T-helper 1 cell (primary cell): Measurements from ENCODE around the gene RPS29.
"Not testable (repeated sequence)": the region's sequence is repeated elsewhere in the genome, so short reads cannot be mapped to it uniquely, and the experiment has no call there.

Experiments
- DNase-seq, 5 donors: peaks; one replicate each; pipeline ENCODE4 v3.0.0-alpha.2; 2012 to 2020
- total RNA-seq, 4 donors: gene quantifications; one replicate each; lab custom pipeline; 2026; lab: John Stamatoyannopoulos, UW

The RPS29 gene
- 679 to 983 (median 801) reads per million in 4 donors for total RNA-seq

DNA sequence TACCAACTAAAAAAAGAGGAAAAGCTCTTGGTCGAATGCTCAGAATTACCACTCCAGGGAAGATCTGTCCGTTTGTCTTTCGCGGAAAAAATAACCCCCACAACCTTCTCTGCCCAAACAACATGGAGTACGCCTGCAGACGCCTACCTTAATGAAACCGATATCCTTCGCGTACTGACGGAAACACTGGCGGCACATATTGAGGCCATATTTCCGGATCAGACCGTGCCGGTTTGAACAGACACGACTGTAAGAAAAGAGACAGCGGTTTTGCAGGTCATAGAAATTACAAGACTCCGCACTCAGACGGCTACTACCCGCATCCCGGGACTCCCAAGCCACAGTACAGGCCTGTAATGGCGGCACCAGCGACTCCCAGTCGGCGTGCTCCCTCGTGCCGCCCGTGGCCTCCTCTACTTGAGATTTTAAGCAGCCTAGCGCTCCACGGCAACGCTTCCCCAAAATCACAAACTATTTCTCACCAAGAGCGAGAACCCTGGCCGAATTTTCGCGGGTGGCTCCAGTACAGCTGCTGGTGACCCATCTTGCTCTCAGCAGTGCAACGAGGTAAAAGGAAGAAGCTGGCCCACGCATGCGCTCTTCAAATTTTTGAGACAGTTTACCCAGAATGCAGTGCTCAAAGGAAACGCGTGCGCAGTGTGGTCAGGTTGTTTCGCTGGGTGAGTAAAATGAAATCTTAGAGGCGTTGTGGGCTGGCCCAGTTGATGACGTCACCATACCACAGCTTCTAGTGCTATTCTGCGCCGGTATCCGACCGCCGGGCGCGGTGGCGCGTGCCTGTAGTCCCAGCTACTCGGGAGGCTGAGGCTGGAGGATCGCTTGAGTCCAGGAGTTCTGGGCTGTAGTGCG, at the start of gene RPS29:
Gene RPS29, minus strand, starts transcription at position 578 of the 870 bp plus-strand sequence. Its CDS starts 34 bp downstream, at position 544.
- peak; percentile 94 to 99 (median 97) for DNase-seq

DNA sequence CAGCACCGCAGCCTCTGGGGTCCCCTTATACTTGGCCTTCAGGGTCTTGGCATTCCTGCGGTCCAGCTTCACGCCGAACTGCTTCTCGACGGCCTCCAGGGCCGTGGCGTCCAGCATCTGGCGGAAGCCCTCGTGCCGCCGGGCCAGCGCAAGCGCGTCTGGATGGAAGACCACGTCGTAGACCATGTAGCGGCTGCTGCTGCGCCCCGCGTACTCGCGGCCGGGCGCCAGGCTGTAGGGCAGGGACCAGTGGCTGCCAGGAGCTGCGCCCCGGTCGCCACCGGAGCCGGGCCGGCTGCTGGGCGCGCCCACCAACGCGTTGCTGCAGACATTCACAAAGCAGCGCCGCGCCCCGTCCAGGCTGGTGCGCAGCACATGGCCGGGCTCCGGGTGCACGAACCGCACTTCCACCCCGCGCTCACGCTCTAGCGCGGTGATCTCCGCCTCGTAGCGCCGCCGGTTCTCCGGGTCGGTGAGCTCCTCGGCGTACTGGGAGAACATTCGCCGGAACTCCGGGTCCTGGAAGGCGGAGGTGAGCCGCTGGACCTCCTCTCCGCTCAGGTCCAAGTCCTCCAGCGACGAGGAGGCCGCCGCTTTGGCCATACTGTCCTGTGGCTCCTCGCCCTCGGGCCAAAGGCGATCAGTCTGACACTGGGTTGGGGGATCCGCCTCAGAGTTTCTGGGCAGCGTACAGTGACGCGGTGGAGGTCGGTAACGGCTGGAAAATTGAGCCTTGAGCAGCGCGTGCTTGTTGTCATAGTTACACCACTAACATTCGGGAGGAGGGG, 48.6 kb upstream of the RPS29 start, which contains the start of gene DNAAF2:
Gene DNAAF2, minus strand, starts transcription at position 698 of the 788 bp plus-strand sequence. Its CDS starts 95 bp downstream, at position 603.
- peak; percentile 44 to 71 (median 62) for DNase-seq

DNA sequence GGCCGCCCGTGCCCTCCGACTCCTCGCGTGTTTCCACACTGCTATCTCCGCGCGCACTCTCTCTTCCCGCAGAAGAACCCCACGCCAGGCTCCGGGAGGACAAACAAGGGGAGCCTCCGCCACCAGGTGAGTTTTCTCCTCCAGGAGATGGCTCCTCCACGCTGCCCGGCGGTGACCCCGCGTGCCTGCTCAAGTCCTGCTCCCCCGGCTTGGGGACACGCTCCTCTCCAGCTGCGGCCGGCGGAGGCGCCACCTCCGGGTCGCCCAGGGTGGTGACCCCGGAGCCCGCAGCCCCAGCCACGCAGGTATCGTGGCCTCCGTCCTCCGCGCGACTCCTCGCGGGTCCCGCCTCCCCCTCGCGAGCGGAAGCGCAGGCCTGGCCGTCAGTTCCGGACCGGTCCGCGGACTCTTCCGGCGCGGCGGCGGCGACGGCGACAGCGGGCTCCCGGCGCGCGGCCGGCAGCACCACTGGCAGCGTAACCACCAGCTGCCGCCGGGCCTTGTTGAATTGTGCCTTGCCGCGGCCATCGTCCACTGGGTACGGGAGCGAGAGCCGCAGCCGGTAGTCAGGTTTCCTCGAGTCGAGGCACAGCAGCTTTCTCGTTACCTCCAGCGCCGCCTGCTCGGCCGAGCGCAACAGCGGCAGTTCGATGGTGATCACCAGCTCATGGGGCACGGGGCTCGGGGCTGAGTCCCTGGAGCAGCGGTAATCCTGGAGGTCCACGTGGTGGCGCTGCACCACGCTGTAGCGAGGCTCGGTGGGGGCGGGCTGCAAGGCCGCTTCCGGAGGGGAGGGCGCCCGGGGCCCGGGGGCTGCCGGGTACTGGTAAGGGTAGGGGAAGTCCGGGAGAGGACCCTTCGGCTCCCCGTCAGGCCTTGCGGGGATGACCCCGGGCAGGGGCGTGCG, 47.7 kb upstream of the RPS29 start:
- peak; percentile 86 to 97 (median 90) for DNase-seq

DNA sequence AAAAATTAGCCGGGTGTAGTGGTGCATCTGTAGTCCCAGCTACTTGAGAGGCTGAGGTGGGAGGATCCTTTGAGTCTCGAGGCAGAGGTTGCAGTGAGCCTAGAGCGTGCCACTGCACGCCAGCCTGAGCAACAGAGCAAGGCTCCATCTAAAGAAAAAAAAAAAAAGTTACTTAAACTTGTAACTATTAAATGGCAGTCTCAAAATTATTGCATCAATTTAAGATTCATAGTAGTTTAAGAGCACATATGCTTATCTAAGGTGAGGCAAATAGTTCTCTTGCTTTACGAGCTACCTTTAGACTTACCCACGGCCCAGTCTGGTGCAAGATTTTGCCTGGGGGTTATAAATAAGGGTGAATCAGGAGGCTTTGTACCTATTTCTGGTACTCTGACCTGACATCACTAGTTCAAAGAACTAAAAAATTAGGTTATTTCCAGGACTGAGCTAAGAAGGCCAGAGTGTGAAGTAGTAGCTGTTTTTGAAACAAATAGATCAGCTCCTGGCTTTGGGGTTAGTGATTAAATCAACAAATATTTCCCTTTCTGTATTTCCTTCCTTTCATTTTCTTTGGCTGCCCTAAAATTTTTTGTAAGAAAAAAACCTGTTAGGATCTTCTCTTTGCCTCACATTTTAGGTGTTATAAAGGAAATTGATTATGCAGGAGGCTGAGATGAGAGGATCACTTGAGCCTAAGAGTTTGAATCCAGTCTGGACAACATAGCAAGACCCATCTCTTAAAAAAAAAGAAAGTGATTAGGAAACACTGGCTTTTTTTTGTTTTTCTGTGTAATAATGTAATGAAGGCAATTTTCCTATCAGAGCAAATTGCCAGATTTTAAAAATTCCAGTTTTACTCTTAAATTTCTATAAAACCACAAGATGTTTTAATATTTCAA, 38.0 kb upstream of the RPS29 start:
- peak in 1 of 5 donors; percentile 37 for DNase-seq

DNA sequence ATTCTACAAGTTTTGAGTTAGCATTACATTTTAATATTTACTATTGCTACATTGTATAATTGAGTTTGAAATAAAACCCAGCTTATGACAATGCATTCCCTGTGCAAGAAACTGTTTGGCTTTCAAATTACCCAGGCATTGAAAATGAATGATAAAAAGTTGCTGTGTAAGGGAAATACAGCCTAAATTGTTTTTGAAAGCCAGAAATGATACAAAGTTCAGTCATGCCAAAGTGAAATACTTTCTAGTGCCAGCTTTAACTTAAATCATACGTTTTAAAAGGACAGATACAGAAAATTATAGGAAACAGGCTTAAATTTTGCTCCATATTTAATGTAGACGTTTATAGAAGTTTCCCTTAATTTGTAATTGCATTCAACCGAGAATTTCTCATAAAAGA, 37.2 kb upstream of the RPS29 start:
- no peak for DNase-seq

DNA sequence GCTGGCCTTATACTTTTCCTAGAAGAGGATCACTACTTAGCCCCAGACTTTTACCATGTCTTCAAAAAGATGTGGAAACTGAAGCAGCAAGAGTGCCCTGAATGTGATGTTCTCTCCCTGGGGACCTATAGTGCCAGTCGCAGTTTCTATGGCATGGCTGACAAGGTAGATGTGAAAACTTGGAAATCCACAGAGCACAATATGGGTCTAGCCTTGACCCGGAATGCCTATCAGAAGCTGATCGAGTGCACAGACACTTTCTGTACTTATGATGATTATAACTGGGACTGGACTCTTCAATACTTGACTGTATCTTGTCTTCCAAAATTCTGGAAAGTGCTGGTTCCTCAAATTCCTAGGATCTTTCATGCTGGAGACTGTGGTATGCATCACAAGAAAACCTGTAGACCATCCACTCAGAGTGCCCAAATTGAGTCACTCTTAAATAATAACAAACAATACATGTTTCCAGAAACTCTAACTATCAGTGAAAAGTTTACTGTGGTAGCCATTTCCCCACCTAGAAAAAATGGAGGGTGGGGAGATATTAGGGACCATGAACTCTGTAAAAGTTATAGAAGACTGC, 35.9 kb upstream of the RPS29 start:
- no peak for DNase-seq

DNA sequence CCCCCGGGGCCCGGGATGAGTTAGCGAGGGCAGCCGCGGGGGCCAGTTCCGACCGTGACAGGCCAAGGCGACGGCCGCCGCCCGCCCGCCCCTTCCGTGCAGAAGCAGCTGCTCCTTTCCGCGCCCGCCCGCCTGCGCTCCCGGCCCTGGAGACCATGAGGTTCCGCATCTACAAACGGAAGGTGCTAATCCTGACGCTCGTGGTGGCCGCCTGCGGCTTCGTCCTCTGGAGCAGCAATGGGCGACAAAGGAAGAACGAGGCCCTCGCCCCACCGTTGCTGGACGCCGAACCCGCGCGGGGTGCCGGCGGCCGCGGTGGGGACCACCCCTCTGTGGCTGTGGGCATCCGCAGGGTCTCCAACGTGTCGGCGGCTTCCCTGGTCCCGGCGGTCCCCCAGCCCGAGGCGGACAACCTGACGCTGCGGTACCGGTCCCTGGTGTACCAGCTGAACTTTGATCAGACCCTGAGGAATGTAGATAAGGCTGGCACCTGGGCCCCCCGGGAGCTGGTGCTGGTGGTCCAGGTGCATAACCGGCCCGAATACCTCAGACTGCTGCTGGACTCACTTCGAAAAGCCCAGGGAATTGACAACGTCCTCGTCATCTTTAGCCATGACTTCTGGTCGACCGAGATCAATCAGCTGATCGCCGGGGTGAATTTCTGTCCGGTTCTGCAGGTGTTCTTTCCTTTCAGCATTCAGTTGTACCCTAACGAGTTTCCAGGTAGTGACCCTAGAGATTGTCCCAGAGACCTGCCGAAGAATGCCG, 35.1 kb upstream of the RPS29 start:
- DNase-seq = peak in 1 of 5 donors; percentile 46

DNA sequence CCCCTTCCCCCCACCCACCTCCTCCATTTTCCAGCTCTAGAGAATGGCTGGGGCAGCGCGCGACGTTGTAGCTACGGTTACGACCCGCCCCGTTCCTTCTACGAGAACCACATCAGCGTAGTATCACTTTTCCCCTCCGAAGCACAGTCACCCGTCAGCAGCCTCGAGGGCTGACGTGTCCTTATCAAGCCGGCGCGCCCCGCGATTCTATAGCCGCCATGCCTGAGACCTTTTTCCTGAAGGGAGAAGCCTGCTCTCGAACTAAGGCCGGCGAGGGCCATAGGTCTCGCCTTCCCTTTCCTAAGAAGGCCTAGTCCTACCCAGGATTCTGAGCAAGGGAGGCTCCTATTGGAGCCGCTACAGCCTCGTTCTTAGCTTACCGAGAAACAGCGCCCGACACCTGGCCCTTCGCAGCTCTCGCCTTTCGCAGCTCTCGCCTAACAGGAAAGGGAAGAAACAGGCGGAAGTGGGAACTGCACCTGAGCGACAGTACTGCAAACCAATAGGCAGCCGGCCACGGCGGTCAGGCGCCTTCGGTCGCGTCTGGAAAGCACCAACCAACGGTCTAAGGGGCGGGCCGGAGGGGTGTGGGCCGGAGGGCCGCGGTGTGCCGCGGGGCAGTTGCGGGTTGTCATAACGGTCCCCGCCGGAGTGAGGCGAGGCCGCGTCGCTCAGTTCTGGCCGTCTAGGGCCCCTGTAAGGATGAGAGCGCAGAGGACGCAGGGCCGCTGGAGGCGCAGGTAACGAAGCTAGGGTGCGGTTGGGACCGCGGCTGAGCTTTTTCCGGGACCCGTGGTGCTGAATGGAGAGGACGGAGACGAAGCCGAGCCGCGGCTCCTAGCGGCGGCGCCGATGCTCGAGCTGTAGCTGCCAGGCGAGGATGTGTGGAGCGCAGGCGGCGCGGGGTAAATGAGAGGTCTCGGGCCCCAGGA, 34.3 kb upstream of the RPS29 start, which contains the start of the genes MGAT2 and RPL36AL:
Gene MGAT2, plus strand, starts transcription at position 618 of the 932 bp plus-strand sequence. CDS start 470 bp downstream, outside the sequence.
Gene RPL36AL, minus strand, starts transcription at position 445 of the 932 bp plus-strand sequence. CDS start 1,522 bp downstream, outside the sequence.
- peak; percentile 87 to 97 (median 90) for DNase-seq

DNA sequence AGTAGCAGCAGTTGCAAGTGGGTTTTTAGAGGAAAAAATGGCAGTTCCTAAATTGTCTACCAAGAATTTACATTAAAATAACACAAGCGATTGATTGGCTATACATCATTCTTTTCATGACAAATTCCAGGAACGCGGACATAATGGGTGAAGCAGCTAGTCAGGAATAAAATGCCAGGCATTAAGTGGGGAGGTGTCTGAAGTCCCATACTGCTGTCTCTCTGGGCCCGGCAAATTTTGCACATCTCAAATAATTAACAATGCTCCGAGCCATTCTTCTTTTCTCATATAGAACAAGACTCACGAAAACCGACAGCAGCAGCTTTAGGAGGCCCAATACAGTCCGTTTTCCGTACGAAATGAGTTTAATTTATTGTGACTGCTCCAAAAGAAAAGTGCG, 33.5 kb upstream of the RPS29 start:
- no peak for DNase-seq

DNA sequence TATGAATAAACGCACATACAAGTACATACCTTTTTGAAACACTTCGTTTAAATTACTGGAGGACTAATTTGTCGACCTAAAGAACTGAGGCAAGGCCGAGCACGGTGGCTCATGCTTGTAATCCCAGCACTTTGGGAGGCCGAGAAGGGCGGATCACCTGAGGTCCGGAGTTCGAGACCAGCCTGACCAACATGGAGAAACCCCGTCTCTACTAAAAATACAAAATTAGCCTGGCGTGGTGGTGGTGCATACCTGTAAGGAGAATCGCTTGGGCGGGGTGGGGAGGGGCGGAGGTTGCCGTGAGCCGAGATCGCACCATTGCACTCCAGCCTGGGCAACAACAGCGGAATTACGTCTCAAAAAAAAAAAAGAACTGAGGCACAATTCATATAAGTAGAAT, 33.1 kb upstream of the RPS29 start:
- not testable (repeated sequence) for DNase-seq

DNA sequence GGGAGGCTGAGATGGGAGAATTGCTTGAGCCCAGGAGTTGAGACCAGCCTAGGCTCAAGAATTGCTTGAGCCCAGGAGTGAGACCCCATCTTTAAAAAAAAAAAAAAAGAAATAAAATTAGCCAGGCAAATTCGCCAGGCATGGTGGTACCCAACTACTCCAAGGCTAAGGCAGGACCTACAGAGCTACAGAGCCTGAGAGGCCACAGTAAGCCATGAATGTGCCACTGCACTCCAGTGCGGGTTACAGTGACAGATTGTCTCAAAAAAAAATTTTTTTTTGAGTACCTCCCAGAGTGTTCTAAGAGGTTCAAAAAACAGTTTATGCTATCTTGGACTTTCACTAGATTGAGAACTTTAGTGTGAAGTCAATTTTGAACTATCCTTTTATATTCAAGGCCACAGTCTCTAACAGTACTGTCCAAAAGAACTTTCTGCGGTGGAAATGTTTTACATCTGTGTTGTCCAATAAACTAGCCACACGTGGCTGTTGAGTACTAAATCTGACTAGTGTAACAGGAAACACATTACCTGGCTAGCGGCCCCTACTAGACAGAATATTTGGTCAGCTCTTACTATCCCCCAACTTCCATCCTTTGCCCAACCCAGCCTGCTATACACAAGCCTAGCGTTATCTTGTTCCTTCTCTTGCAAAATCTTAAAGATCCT, 31.8 kb upstream of the RPS29 start:
- no peak for DNase-seq

DNA sequence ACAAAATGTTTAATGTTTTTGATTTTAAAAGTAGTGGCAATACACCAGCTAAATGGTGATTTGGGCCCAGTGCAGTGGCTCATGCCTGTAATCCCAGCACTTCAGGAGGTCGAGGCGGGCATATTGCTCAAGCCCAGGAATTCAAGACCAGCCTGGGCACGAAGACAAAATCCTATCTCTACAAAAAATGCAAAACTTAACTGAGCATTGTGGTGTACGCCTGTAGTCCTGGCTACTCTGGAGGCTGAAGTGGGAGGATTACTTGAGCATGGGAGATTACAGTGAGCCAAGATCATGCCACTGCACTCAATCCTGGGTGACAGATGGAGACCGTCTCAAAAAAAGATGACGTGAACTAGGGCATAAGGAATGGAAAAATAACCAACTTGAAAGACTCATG, 29.6 kb upstream of the RPS29 start:
- DNase-seq = no peak

DNA sequence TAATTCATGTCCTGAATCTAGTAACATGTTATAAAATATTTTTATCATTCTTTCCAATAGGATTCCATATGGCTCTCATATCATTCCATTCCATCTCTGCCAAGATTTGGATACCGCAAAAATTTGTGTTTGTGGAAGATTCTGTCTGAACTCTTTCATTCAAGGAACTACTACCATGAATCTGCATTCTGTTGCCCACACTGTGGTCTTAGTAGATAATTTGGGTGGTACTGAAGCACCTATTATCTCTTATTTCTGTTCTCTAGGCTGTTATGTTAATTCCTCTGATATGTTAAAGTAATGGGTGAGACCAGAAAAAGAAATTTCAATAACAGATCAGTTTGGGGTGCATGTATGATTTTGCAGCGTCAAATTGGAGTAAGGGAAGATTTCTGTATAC, 28.0 kb upstream of the RPS29 start:
- DNase-seq = no peak

DNA sequence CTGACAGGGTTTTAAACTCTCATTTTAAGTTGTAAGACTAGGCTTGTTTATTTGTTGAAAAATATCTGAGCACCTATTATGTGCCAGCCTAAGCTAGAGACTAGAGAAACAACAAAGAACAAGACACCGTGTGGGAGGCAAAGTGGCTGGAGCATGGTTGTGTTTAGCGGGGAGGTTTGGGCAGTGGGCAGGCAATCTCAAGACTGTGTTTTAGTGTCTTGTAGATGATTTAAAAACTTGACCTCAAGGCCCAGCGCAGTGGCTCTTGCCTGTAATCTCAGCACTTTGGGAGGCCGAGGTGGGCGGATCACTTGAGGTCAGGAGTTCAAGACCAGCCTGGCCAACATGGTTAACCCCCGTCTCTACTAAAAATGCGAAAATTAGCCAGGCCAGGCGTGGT, 26.5 kb upstream of the RPS29 start:
- DNase-seq = no peak

DNA sequence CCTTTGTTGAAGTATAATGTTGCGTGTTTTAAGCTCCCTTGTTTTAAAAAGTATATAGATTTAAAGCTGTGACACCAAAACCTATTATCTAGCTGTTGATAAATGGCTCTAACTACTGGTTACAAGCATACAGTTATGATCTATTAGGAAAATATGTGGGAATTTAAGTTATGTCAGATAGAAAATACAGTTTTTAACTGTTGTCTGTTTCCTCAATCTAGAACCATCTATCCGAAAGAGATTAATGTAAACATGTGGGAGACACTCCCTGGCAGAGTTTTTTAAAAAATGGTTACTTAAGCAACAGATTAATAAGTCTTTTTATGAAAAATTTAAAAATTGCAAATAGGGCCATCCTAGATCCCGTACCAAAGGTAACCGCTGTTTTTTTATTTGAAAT, 26.1 kb upstream of the RPS29 start:
- DNase-seq = no peak

DNA sequence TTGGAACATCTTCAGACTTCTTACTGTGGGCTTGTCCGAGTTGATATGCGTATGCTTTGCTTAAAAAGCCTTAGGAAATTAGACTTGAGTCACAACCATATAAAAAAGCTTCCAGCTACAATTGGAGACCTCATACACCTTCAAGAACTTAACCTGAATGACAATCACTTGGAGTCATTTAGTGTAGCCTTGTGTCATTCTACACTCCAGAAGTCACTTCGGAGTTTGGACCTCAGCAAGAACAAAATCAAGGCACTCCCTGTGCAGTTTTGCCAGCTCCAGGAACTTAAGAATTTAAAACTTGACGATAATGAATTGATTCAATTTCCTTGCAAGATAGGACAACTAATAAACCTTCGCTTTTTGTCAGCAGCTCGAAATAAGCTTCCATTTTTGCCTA, 21.4 kb upstream of the RPS29 start:
- DNase-seq = no peak

DNA sequence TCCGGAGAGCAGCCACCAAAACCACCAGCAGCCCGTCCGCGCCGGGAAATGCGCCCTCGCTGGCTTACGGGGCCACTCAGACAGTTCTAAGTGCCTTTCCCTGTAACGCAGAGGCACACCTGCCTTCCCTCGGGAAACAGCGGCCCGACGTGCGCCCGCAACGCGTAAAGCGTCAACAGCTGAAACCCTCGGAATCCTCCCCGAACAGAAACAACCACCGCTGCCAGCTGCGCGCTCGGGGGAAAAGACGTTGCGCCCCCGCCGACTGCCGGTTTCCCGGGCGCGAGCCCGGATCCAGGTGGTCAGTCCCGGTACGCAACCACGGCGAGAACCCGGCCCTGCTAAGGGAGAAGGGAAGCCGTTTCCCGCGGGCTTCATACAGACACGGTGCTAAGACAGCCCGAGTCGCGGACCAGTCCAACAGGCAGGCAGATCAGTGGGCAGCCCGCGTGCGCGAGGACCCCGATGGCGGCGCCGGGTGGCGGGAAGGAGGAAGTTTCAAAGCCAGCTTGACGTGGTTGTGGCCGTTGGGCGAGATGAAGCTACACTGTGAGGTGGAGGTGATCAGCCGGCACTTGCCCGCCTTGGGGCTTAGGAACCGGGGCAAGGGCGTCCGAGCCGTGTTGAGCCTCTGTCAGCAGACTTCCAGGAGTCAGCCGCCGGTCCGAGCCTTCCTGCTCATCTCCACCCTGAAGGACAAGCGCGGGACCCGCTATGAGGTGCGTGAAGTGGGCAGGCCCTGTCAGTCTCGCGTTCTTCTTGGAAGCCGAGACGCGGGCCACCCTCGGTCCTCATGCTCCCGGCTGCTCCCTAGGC, 12.5 kb upstream of the RPS29 start, which contains the start of gene LRR1:
Gene LRR1, plus strand, starts transcription at position 456 of the 816 bp plus-strand sequence. Its CDS starts 81 bp downstream, at position 537.
- peak; percentile 67 to 88 (median 75) for DNase-seq
